ENCODE results near the gene AIFM2. TPM values are rescaled to one million over a fixed set of nuclear protein-coding genes. Genes with fewer than 3 reads are reported as not detected.
A peak's percentile ranks its signal among the peaks of the same experiment; 100 is the strongest.
"Not testable (repeated sequence)": the region's sequence is repeated elsewhere in the genome, so short reads cannot be mapped to it uniquely, and the experiment has no call there.

The AIFM2 gene
- total and polyA plus RNA-seq, 2 experiments from 2014 or later: 5.4 to 6.6 TPM

DNA sequence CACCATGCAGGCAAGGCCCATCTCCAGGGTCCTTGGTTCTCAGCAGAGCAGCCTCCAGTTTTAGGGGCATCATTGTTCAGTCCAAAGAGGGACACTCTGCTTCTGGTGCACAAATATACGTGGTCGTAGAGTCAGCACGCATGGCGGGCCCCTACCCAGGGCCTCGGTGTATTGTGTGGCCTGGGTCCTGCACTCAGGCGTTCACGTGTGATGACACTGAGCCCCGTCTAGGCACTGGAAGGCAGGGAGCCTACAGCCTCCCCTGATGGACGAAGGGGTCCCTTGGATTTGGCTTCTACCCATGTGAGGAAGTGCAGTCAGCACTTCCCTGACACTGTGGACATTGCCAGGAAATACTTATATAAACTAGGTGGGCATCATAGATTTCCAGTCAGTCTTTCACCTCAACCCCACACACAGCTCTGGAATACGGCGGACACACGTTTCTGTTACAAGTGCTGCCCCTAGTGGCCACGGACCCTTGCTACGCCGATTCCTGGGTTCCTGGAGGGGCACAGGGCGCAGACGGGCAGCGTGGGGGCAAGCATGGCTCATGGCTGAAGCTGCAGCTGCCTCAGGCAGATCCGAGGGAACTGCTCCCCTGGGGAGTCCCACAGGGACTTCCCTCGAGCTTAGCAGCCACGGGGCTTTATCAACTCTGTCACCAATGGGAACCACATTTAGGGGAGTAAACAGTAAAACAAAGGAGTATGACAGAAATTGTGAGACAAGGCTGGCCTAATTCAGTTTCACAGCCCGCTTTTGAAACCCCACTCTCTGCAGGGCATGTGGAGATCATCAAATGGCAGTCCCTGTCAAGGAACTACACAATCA lies 25.4 kb downstream of the AIFM2 start:
- Histone ChIP-seq H3K4me3 (no peak overlapping the region), H3K9me3 (ENCODE audit: low read depth) (no peaks in the 10 kb centered on the region), H3K4me1 (ENCODE audit: low read depth) (no peaks in the 10 kb centered on the region), H3K27me3 (no peaks in the 10 kb centered on the region), H3K36me3 (peaks cover 26% of the 10 kb centered on the region), H3K27ac (no peak overlapping the region)
- DNase-seq (ENCODE audit: low read depth in 1 of 2, low spot score in 1 of 2): peak in 1 of 2 donors; percentile 44
- TF ChIP-seq CTCF (IDR thresholded peaks at IDR 0.05; ENCODE audit: low read depth, low read length): peak; percentile 57

DNA sequence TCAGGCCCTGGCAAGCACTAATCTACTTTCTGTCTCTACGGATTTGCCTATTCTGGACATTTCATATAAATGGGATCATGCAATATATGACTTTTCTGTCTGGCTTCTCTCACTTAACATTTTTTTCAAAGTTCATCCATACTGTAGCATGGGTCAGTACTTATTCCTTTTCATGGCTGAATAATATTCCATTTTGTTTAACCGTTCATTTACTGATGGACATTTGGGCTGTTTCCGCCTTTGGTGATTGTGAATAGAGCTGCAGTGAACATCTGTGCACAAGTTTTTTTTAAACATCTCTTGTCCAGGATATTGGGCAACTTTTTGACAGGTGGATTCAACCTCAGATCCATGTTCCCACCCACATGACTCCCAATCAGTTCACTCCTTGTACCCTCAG lies 31.0 kb downstream of the AIFM2 start:
- Histone ChIP-seq H3K4me1 (ENCODE audit: low read depth) (no peaks in the 10 kb centered on the region), H3K9me3 (ENCODE audit: low read depth) (no peaks in the 10 kb centered on the region), H3K4me3 (no peak overlapping the region), H3K36me3 (peaks cover 35% of the 10 kb centered on the region), H3K27me3 (no peaks in the 10 kb centered on the region), H3K27ac (peak overlapping the region; percentile 82)
- TF ChIP-seq CTCF (IDR thresholded peaks at IDR 0.05; ENCODE audit: low read depth, low read length): no peak
- DNase-seq (ENCODE audit: low read depth in 1 of 2, low spot score in 1 of 2): no peak

GRCh38 chr10:70101068-70101562 lies 31.5 kb downstream of the AIFM2 start:
- peak in 1 of 2 donors; percentile 25 for DNase-seq (ENCODE audit: low read depth in 1 of 2, low spot score in 1 of 2)
- H3K9me3 ChIP-seq (ENCODE audit: low read depth); H3K27me3 ChIP-seq; H3K4me1 ChIP-seq (ENCODE audit: low read depth); H3K4me3 ChIP-seq: not testable (repeated sequence)
- Histone ChIP-seq H3K27ac (peak overlapping the region; percentile 82), H3K36me3 (peaks cover 35% of the 10 kb centered on the region)

GRCh38 chr10:70098271-70098670 lies 34.4 kb downstream of the AIFM2 start:
- H3K4me1 ChIP-seq (ENCODE audit: low read depth): peaks cover 8% of the 10 kb centered on the region
- no peaks in the 10 kb centered on the region for H3K27me3 ChIP-seq
- no peaks in the 10 kb centered on the region for H3K9me3 ChIP-seq (ENCODE audit: low read depth)
- no peak overlapping the region for H3K4me3 ChIP-seq
- TF ChIP-seq CTCF (IDR thresholded peaks at IDR 0.05; ENCODE audit: low read depth, low read length): no peak
- H3K36me3 ChIP-seq: peaks cover 50% of the 10 kb centered on the region
- DNase-seq (ENCODE audit: low read depth in 1 of 2, low spot score in 1 of 2): no peak
- H3K27ac ChIP-seq: no peak overlapping the region

DNA sequence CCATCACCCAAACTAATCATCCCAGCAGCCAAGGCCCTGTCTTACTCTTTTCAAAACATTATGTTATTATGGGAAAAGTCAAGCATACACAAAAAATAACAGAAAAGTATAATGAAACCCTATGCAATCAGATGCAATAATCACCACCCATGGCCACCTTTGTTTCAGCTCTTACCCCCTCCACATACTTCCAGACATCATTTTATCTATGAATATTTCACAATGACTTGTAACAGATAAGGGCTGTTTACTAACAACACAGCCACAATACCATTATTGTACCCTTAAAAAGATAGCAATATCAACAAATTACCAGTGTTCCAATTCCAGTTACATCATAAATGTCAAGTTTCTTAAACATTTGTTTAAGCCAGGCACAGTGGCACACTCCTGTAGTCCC lies 35.2 kb downstream of the AIFM2 start:
- TF ChIP-seq CTCF (IDR thresholded peaks at IDR 0.05; ENCODE audit: low read depth, low read length): no peak
- H3K27me3 ChIP-seq: no peaks in the 10 kb centered on the region
- DNase-seq (ENCODE audit: low read depth in 1 of 2, low spot score in 1 of 2): no peak
- H3K27ac ChIP-seq: no peak overlapping the region
- H3K9me3 ChIP-seq (ENCODE audit: low read depth): no peaks in the 10 kb centered on the region
- H3K4me3 ChIP-seq: no peak overlapping the region
- peaks cover 57% of the 10 kb centered on the region for H3K36me3 ChIP-seq
- peaks cover 8% of the 10 kb centered on the region for H3K4me1 ChIP-seq (ENCODE audit: low read depth)

GRCh38 chr10:70096705-70097420 lies 35.8 kb downstream of the AIFM2 start:
- H3K4me1 ChIP-seq (ENCODE audit: low read depth): peaks cover 8% of the 10 kb centered on the region
- H3K4me3 ChIP-seq: no peak overlapping the region
- no peaks in the 10 kb centered on the region for H3K9me3 ChIP-seq (ENCODE audit: low read depth)
- peak overlapping the region; percentile 67 for H3K27ac ChIP-seq
- peak in 1 of 2 donors; percentile 37 for DNase-seq (ENCODE audit: low read depth in 1 of 2, low spot score in 1 of 2)
- H3K36me3 ChIP-seq: peaks cover 62% of the 10 kb centered on the region
- no peak for TF ChIP-seq CTCF (IDR thresholded peaks at IDR 0.05; ENCODE audit: low read depth, low read length)
- H3K27me3 ChIP-seq: no peaks in the 10 kb centered on the region
